ENCODE results near the gene NOTUM. TPM values are rescaled to one million over a fixed set of nuclear protein-coding genes. Genes with fewer than 3 reads are reported as not detected.

Gene NOTUM
- total and polyA plus RNA-seq, 2 experiments from 2014 or later, result 0.29 to 1.6 TPM

DNA sequence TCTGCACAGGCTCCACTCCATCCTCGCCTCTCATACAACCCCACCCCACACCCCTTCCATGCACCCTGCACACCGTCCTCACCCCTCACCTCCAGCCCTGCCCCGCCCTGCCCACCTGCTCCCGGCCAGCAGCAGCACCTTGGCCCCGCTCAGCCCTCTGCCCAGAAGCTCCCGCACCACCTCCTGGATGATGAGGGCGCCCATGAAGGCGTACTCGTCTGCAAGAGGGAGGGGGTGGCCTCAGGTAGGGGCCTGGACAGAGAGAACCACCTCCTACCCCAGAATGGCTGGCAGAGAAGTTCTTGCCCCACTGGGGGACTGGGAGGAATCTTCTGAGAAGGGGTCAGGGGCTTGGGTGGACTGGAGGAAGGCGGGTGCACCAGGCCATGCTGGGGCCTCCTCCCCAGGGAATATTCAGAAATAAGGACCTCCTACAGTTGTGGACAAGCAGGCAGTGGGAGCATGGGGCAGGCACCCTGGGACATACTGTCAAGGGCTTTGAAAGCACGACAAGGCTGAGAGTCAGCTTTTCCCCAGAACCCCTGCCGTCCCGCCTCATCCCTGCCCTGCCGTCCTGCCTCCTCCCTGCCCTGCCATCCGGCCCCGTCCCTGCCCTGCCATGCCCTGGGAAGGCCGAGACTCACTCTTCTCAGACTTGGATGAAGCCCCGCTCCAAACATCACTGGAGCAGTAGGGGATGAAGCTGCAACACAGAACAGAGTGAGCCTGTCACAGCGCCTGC lies 3.1 kb downstream of the NOTUM start:
- H3K27me3 Mint-ChIP-seq (ENCODE audit: insufficient read depth, low read depth, poor library complexity), result peaks cover 43% of the 10 kb centered on the region
- H3F3A ChIP-seq (replicated peaks; ENCODE audit: low read depth), result peaks cover 9% of the 10 kb centered on the region
- H3K4me2 ChIP-seq, result no peak overlapping the region
- ATAC-seq (no peak), DNase-seq (ENCODE audit: low spot score) (no peak)
- TF ChIP-seq EZH2phosphoT487 (IDR thresholded peaks at IDR 0.05; ENCODE audit: unreplicated experiment) (no peak), ZNF114 (CRISPR knock-in tag; IDR thresholded peaks at IDR 0.05) (no peak), EZH2 (IDR thresholded peaks at IDR 0.05; ENCODE audit: low read depth, unreplicated experiment) (no peak), ZNF331 (CRISPR knock-in tag; IDR thresholded peaks at IDR 0.05; ENCODE audit: low read depth) (no peak), JUNB (IDR thresholded peaks at IDR 0.05; ENCODE audit: unreplicated experiment) (no peak), NANOG (IDR thresholded peaks at IDR 0.05; ENCODE audit: borderline replicate concordance) (no peak), STAT1 (IDR thresholded peaks at IDR 0.05; ENCODE audit: unreplicated experiment) (no peak)
- TF ChIP-seq, protein P1, sequence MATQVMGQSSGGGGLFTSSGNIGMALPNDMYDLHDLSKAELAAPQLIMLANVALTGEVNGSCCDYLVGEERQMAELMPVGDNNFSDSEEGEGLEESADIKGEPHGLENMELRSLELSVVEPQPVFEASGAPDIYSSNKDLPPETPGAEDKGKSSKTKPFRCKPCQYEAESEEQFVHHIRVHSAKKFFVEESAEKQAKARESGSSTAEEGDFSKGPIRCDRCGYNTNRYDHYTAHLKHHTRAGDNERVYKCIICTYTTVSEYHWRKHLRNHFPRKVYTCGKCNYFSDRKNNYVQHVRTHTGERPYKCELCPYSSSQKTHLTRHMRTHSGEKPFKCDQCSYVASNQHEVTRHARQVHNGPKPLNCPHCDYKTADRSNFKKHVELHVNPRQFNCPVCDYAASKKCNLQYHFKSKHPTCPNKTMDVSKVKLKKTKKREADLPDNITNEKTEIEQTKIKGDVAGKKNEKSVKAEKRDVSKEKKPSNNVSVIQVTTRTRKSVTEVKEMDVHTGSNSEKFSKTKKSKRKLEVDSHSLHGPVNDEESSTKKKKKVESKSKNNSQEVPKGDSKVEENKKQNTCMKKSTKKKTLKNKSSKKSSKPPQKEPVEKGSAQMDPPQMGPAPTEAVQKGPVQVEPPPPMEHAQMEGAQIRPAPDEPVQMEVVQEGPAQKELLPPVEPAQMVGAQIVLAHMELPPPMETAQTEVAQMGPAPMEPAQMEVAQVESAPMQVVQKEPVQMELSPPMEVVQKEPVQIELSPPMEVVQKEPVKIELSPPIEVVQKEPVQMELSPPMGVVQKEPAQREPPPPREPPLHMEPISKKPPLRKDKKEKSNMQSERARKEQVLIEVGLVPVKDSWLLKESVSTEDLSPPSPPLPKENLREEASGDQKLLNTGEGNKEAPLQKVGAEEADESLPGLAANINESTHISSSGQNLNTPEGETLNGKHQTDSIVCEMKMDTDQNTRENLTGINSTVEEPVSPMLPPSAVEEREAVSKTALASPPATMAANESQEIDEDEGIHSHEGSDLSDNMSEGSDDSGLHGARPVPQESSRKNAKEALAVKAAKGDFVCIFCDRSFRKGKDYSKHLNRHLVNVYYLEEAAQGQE (IDR thresholded peaks at IDR 0.05; ENCODE audit: unreplicated experiment), result no peak
- TF ChIP-seq, protein P2, sequence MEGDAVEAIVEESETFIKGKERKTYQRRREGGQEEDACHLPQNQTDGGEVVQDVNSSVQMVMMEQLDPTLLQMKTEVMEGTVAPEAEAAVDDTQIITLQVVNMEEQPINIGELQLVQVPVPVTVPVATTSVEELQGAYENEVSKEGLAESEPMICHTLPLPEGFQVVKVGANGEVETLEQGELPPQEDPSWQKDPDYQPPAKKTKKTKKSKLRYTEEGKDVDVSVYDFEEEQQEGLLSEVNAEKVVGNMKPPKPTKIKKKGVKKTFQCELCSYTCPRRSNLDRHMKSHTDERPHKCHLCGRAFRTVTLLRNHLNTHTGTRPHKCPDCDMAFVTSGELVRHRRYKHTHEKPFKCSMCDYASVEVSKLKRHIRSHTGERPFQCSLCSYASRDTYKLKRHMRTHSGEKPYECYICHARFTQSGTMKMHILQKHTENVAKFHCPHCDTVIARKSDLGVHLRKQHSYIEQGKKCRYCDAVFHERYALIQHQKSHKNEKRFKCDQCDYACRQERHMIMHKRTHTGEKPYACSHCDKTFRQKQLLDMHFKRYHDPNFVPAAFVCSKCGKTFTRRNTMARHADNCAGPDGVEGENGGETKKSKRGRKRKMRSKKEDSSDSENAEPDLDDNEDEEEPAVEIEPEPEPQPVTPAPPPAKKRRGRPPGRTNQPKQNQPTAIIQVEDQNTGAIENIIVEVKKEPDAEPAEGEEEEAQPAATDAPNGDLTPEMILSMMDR (conservative IDR thresholded peaks at IDR 0.05; ENCODE audit: low read depth in 2 of 2), result no peak
- TF ChIP-seq, protein P3, sequence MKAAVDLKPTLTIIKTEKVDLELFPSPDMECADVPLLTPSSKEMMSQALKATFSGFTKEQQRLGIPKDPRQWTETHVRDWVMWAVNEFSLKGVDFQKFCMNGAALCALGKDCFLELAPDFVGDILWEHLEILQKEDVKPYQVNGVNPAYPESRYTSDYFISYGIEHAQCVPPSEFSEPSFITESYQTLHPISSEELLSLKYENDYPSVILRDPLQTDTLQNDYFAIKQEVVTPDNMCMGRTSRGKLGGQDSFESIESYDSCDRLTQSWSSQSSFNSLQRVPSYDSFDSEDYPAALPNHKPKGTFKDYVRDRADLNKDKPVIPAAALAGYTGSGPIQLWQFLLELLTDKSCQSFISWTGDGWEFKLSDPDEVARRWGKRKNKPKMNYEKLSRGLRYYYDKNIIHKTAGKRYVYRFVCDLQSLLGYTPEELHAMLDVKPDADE (IDR thresholded peaks at IDR 0.05), result no peak
- no peaks in the 10 kb centered on the region; the same call in 2 of the 3 replicates for H3K4me1 Mint-ChIP-seq
- no peak overlapping the region for H3K4me3 ChIP-seq
- no peaks in the 10 kb centered on the region for H3K79me2 ChIP-seq (replicated peaks; ENCODE audit: insufficient read depth)
- peaks cover 3% of the 10 kb centered on the region; the same call in 1 of the 3 replicates for H3K9me3 Mint-ChIP-seq
- H3K4me1 ChIP-seq (ENCODE audit: insufficient read depth), result peaks cover 5% of the 10 kb centered on the region; the same call in 1 of the 2 replicates
- H3K27me3 ChIP-seq (ENCODE audit: insufficient read depth), result peaks cover 59% of the 10 kb centered on the region
- H3K4me3 Mint-ChIP-seq, result no peak overlapping the region; the same call in 2 of the 3 replicates
- no peaks in the 10 kb centered on the region for H3K36me3 ChIP-seq (ENCODE audit: insufficient read depth)
- H4K20me1 ChIP-seq (replicated peaks; ENCODE audit: insufficient read depth), result 0 out of 2 replicates have a peak, but pooled peaks cover 6% of the 10 kb centered on the region
- no peak overlapping the region for H3K27ac Mint-ChIP-seq
- H3K27ac ChIP-seq (ENCODE audit: low read depth), result no peak overlapping the region
- no peaks in the 10 kb centered on the region for H3K9me2 ChIP-seq (ENCODE audit: insufficient read depth)
- no peak overlapping the region for H2AFZ ChIP-seq
- H3K36me3 Mint-ChIP-seq (ENCODE audit: low read depth), result no peaks in the 10 kb centered on the region; the same call in 2 of the 3 replicates

All from GM23338 (cell line).